ENCODE results near the gene SAXO1.

The SAXO1 gene

DNA sequence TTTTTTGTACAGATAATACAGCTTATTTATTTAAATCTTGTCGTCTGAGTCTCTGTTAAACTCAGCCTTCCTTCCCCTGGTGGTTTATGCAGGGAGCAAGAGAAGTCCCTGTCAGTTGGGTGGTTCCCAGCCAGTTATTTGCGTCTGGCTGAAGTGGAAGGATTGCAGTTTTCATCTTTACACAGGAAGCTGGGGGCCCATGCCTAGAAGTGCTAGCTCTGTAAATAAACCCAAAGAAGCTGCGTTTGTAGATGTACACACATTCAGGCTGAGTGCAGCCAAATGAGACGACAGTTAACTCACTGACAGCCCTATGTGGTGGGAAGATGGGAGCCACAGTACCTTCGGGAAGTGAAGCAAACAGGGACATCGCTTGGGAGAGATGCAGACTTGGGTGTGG, 122.1 kb downstream of the SAXO1 start:
- no peak for DNase-seq (ENCODE audit: low read depth, low spot score)

DNA sequence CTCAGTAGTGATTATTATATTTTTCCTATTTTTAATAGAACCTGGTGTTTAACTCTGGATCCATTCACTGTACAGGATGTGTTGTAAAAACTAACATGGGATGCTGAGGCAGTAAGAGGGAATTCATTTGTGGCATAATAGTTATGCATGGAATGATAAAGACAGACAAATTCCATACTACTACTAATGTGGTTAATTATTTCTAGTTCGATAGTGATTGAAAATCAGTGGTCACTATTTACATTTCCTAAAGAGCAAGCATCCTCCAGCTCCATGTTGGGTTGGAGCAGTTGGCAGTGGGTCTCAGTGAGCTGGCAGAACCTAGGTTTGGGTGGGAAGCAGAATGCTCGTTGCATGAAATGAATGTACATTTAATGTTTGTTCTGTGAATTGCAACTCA, 122.6 kb downstream of the SAXO1 start:
- peak; percentile 57 for DNase-seq (ENCODE audit: low read depth, low spot score)

DNA sequence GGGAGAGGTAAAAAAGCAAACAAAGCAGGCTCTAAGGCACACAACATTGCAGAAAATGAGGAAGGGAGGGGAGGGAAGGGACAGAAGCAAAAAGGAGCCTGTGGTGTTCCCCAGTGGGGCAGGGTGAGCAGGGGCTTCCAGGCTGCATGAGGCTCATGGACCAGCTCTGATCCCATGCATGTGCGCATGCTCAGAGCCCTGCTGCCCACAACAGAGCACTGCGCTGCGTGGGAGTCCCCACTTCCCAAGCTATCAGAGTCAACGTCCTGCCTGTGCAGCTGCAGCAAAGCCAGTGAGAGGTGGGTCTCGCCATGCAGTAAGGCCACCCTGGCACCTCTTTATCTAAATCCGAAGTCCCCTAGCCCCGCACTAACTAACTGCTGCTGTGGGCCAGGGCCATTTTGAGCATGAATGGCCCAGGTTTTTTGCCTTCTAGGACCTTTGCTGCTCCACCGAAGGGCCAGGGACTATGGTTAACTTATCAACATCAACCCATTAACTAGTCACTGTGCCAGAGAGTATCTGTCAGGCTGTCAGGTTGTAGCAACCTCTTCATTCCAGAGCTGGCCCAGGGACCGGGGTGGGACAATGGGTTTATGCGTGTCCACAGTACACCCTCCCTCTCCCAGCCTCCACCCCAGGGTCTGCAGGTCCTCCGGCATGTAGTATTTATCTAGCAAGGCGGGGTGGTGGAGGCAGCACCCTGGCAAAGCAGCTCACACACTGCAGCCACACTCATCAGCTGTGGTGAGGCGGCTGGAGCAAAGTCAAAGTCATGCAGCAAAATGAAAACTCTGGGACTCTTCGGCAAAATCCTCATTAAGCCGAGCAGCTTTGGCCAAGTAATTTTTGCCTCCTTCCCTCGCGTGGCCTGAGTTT, 123.6 kb downstream of the SAXO1 start:
- DNase-seq (ENCODE audit: low read depth, low spot score): no peak

DNA sequence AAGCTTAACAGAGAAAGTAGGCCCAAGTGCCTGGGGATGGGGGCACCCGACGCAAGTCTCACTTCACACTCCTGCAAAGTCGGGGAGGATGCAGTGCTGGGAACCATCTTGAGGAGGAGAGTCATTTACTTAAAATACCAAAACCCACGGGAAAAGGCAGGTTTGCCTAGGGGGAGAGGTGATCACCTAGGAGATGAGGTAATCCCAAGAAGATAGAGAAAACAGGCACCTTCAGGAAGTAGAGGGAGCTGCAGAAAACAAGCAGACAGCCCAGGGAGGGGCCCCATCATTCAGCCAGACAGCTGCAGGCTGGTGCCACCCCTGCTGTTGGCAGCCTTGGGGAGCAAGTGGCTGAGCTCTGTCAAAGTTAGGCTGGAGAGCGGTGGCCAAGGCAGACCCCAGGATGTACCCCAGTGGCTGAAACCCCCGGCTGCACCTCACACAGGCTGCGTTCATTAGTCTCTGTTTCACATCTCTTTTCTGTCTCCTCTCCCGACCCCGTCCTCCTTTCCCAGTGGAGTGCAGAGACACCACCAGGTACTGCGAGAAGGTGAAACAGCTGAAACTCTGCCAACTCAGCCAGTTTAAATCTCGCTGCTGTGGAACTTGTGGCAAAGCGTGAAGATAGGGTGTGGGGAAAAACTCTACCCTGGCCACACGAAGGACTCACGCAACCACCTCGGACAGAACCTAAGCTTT, 124.9 kb downstream of the SAXO1 start:
- DNase-seq (ENCODE audit: low read depth, low spot score): no peak

DNA sequence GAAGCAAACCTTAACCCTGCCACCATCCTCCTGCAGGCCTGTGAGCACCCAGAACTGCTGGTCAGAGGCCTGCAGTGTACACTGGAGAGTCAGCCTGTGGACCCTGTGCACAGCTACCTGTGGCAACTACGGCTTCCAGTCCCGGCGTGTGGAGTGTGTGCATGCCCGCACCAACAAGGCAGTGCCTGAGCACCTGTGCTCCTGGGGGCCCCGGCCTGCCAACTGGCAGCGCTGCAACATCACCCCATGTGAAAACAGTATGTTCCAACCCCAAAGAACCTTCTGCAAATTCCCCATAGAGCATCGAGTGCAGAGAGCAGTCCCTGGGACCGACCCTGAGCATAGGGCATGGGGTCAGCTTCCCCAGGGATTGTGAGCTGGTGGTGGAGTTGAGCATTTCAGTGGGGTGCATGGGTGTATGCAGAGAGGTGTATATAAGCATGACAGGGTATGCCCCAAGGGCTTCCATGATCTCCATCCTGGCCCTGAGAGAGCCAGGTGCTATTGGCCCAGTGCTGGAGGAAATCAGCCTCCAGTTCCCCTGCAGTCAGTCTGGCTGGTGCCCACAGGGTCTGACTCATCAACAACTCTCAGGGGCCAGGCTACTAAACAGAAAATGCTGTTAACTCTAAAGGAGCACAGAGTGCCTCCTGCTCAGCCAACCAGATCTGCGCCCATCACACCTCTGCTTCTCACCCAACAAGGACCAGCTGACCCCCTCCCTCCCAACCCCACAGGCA, 126.2 kb downstream of the SAXO1 start:
- DNase-seq (ENCODE audit: low read depth, low spot score): peak; percentile 75

DNA sequence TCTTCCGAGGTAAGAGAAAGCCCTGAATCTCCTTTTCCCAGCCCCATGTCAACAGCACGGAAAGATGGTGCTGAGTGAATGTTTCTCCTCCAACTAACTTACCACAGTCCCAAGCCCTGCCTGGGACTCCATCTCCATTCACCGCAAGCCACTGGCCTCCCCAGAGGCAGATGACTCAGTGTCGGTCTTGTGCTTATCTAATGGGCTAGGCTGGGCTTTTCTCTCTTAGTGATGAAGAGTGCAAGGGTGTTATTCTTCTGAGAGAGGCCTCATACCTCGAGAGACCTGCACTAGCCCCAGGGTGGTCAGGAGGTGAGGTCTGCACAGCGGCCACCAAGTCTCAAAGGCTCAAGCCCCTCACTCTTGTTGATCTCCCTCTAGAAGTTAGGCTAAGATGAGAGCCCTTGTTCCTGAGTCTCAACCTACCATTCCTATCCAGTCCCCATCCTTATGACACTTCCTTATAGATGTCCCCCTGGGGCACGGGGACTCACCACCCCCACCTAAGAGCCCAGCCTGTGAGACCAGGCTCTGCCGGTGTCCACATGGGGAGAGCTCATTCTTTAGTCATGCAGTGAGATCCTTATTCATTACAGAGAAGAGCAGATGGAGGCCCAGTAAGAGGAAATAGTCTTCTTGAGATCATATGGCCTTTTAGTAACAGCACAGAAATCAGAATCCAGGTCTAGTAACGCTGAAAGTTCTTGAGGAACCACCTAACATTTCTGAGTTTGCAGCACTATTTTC, 127.0 kb downstream of the SAXO1 start:
- no peak for DNase-seq (ENCODE audit: low read depth, low spot score)

DNA sequence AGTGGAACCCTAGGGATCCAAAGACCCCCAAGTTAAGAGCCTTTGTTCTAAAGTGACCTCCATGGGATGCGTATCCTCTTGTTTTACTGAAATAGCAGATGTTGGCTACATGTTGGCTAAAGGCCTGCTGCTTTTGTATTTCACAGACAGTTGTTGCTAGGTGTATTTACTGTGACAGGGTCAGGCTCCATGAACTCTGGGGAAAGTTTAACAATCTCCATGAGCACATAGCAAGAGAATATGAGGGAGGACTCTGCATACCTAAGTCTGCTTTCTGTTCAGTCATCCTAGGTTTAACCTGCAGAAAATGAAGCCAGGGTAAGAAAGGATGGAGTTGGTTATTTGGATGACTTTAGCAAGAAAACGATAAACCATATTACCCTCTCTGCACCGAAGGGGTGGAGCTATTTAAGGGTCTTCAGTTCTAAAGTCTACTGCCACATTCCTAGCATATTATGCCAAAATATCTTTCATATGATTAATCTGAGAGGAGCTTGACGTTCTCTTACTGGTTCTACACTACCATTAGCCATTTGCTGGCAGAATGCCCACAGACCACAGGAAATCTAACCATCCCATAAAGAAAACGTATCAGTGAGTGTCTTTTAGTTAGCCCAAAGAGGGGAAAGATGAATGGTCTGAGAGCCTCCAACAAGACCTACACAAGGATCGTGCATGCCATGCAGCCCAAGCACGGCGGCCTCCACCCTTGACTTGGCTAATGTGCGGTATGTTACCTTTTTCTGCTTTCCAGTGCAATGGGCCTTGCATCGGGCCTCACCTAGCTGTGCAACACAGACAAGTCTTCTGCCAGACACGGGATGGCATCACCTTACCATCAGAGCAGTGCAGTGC, 127.8 kb downstream of the SAXO1 start:
- peak; percentile 55 for DNase-seq (ENCODE audit: low read depth, low spot score)

DNA sequence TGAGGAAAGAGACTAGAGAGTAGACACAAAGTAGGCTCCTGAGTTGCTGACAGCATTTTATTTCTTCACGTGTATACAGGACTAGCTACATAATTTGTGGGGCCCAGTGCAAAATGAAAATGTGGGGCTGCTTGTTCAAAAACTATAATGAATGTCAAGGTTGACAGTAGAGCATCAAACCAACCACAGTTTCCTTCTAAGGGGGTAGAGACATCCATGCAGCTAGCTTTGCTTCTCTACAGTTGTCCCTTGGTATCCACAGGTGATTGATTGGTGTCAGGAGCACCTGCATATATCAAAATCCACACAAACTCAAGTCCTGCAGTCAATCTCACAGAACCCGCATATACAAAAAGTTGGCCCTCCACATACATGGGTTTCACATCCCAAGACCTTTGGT, 129.6 kb downstream of the SAXO1 start:
- DNase-seq (ENCODE audit: low read depth, low spot score): no peak

DNA sequence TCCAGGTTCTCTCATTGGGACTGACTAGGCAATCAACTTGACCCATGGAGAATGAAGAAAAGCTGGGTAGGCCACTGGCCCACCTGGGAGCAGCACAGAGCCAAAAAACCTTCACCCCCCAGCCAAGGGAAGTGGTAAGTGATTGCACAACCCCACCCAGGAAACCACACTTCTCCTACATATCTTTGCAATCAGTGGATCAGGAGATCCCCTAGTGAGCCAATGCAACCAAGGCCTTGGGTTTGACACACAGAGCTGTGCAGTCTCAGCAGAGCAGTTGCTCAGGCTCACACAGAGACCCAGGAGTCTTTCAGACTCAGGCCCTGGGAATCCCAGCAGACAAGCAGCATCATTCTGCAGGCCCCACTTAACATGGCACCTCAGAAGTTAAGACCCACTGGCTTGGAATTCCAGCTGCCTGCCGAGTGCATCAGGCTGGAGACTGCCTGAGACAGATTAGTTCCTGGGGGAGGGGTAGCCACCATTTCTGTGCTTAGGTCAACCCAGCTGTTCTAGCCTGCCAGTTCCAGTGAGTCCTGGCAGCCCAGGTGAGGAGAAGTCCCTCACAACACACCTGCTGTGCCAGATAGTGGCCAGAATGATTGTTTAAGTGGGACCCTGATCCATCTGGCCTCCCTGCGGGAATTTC, 136.4 kb downstream of the SAXO1 start:
- no peak for DNase-seq (ENCODE audit: low read depth, low spot score)

DNA sequence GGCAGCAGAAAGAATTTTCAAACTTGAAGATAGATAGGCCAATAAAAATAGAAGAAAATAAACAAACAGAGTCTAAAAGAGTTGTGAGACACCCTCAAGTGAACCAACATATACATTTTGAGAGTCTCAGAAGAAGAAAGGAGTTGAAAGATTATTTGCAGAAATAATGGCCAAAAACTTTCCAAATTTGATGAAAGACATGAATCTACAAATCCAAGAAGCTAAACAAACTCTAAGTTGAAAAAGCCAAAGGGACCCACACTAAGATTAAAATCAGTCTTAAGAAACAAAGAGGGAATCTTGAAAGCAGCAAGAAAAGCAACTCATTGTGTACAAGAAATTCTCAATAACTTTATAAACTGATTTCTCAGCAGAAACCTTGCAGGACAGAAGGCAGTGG, 137.0 kb downstream of the SAXO1 start:
- no peak for DNase-seq (ENCODE audit: low read depth, low spot score)

DNA sequence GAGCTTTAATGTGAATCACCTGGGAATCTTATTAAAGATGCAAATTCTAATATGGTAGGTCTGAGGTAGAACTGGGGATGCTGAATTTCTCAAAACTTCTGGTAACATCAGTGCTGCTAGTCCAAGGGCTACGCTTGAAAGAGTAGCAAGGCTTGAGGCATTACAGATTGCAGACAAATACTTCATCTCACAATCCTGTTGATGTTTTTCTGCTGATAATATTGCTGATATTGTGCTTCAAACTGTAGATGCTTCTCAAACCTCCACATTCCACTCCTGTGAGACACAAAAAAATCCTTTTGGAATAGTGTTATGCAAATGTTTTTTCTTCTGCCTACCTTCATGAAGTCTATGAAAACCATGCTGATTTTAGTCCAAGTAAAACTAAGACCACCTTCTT, 139.5 kb downstream of the SAXO1 start:
- DNase-seq (ENCODE audit: low read depth, low spot score): peak; percentile 29

DNA sequence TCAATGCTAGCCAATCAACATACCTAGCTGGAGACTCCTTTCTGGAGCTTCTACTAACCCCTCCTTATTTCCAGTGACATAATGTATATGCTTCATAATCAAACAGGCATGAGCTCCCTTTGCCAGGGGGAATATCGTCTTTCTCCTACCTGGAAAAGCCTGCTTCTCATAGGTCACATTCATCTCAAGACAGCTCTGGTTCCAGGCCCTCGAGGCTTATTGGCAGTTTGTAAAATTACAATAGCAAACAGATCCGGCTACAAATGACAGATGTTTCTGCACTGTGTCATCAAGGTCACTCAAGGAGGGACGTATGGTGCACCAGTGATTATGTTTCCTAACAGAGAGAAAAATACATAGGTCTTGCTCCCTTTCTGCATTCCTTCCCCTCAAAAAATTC, 140.0 kb downstream of the SAXO1 start:
- no peak for DNase-seq (ENCODE audit: low read depth, low spot score)

DNA sequence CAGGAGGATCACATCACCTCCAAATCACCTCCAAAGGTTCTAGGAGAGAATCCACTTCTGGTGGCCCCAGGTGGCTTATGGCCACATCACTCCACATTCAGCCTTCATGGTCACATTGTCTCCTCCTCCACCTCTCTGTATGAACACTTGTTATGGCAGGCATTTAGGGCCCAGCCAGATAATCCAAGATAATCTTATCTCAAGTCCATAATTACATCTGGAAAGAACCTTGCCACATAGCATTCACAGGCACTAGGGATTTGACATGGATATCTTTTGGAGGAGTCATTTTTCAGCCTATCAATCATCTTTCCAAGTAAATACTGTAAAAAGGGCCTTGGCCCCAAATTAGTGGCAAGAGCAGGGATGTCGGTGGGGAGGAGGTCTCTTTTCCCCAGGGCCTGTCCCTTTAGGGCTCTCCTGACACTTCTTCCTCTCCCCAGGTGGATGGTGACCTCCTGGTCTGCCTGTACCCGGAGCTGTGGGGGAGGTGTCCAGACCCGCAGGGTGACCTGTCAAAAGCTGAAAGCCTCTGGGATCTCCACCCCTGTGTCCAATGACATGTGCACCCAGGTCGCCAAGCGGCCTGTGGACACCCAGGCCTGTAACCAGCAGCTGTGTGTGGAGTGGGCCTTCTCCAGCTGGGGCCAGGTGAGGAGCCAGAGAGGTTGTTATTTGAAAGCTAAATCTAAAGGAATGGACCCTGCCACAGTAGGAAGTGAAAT, 140.9 kb downstream of the SAXO1 start:
- DNase-seq (ENCODE audit: low read depth, low spot score): no peak

DNA sequence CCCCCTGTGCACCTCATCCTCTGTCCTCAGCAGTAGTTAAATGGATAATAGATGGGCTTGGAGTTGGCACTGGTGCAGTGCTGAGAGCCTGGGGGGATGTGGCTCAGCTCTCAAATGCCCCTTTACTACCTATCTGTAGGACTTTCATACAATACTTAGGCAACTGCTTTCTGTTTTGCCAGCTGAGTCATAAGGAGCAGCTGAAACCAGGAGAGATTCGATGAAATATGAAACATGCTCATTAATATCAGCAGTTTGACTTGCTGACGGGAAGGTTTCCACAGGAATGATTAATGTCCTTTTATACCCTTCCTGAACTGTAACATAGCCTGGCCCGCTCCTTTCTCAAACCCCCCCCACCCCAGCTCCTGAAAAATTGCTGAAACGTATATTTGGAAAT, 142.6 kb downstream of the SAXO1 start:
- peak; percentile 28 for DNase-seq (ENCODE audit: low read depth, low spot score)

DNA sequence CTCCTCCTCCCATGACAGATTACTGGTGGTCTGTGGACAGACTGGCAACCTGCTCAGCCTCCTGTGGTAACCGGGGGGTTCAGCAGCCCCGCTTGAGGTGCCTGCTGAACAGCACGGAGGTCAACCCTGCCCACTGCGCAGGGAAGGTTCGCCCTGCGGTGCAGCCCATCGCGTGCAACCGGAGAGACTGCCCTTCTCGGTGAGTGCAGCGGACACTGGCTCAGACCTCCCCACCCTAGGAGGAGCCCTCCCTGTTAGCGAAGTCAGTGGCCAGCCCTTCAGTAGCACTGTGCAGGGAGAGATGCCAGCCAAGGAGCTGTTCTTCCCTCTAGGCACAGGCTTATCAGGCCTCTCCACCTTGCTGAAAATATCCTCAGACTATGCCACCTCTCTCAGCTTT, 143.5 kb downstream of the SAXO1 start:
- DNase-seq (ENCODE audit: low read depth, low spot score): no peak

DNA sequence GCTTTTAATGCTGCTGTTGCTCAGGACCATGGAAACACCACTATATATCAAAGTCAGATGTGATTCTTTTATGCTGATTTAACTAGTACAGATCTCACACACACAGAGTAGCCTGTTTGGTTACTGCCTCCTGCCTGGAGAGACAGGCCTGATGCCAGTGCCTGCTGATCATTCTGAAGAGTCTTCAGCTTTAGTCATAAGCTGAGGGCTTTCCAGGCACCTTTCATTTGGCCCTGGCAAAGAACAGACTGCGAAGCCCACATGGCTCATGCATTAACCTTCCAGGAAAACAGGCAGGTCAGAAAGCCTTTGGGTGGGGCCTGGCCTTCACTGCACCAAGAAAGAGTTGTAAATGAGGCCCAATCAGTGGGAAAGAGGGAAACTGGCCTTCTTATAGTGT, 144.7 kb downstream of the SAXO1 start:
- peak; percentile 67 for DNase-seq (ENCODE audit: low read depth, low spot score)

DNA sequence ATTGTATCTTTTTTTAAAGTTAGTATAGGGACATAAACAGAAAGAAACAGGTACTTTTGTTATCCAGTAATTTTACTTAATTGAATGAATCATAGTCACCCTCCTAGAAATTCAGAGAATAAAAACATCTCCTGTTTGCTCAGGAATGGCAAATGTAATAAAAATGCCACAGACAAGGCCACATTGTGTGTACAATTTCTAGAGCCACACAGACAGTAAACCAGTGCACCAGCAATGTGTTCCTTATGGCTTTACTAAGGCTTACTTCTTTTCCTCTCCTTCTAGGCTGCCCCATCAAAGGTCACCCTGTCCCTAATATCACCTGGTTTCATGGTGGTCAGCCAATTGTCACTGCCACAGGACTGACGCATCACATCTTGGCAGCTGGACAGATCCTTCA, 145.5 kb downstream of the SAXO1 start:
- peak; percentile 21 for DNase-seq (ENCODE audit: low read depth, low spot score)

DNA sequence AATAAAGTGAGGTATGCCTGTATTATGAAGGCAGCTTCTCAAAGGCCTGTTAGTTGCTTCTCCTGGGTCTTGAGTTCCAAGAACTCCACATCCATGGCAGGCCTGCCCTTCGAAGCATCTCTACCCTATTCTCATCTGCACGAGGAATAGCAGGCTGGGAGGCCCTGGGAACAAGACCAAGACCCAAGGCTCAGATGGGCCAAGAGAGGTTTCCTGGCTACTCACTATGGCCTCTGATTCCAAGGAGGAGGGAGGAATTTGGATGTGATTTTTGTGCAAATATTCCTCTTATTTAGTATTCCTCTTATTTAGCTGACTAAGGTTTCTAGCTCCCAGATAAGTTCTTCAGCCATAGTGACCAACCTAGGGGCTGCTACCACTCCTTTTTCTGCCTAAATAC, 151.3 kb downstream of the SAXO1 start:
- no peak for DNase-seq (ENCODE audit: low read depth, low spot score)

DNA sequence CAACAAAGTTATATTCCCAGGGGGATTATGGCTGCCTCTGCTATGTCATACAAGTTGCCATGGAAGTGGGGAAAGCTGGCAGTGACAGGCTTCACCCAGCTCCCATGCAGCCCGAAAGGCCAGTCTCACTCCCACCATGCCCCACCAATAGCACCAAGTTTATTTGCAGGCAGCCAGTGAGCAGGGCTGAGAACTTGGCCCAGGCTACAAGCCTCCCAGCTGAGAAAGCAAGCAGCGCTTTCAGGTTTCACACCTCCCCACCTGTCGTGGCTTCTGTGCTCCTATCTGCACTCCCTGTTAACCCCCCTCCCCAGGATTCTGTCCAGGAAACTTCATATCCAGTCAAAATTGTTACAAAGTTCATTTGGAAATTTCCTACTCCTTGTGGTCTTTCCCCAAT, 155.0 kb downstream of the SAXO1 start:
- DNase-seq (ENCODE audit: low read depth, low spot score): no peak
